Sigmoid colon (tissue), 7 donors: ENCODE data around the gene RPL36AL. TPM values are rescaled to one million over a fixed set of nuclear protein-coding genes. Genes with fewer than 3 reads are reported as not detected.
"Not testable (repeated sequence)": the region's sequence is repeated elsewhere in the genome, so short reads cannot be mapped to it uniquely, and the experiment has no call there.

ENCODE experiments used
- DNase-seq: peaks from one replicate; pipeline ENCODE4 v3.0.0-alpha.2; 2019
- H3K27ac ChIP-seq, 4 donors: fragments of 200-600 bp; sonication (generic); one replicate each; pipeline ENCODE4 v1.5.1; 2016 to 2019; ENCODE audit warnings: mild to moderate bottlenecking in 1 of 4
- H3K27me3 ChIP-seq, 3 donors: fragments of 200-600 bp; sonication (generic); one replicate each; pipeline ENCODE4 v1.5.1; 2019; ENCODE audit warnings: mild to moderate bottlenecking in 1 of 3
- H3K36me3 ChIP-seq, 4 donors: fragments of 200-600 bp; sonication (generic); one replicate each; pipeline ENCODE4 v1.5.1; 2016 to 2019
- H3K4me1 ChIP-seq, 4 donors: fragments of 200-600 bp; sonication (generic); one replicate each; pipeline ENCODE4 v1.5.1; 2017 to 2019
- H3K4me3 ChIP-seq, 4 donors: fragments of 200-600 bp; sonication (generic); one replicate each; pipeline ENCODE4 v1.5.1; 2017 to 2019; ENCODE audit warnings: mild to moderate bottlenecking in 2 of 4, moderate library complexity in 1 of 4
- H3K9me3 ChIP-seq, 4 donors: fragments of 200-600 bp in 3 of 4; sonication (generic) in 3 of 4; one replicate each; pipeline versions ENCODE4 v1.5.1 to v1.6.1; 2013 to 2019
- EP300 ChIP-seq, 4 donors: sonication (generic); formaldehyde crosslinking; IDR thresholded peaks; one replicate each; pipeline ENCODE4 v1.6.1; 2017; ENCODE audit warnings: antibody characterized with exemption in 4 of 4
- POLR2A ChIP-seq, 2 donors: fragments of 450-650 bp; IDR thresholded peaks; one replicate each; pipeline ENCODE4 v1.6.1; 2016; ENCODE audit warnings: antibody characterized with exemption in 2 of 2, mild to moderate bottlenecking in 2 of 2, moderate library complexity in 2 of 2
- POLR2AphosphoS5 ChIP-seq, 4 donors: sonication (generic); formaldehyde crosslinking; IDR thresholded peaks; one replicate each; pipeline ENCODE4 v1.6.1; 2017; ENCODE audit warnings: antibody characterized with exemption in 4 of 4
- WGBS, 2 donors: extraction: QIAGEN DNeasy Blood & Tissue Kit; methylation state at CpG; one replicate each; pipeline ENCODE4 v1.1.7; 2013; 5-methylcytosine and 5-hydroxymethylcytosine counted together
- intact Hi-C: fragments of 100-400 bp; cut with DNase I; formaldehyde crosslinking; loops from one replicate; pipeline ENCODE4 v1.15.1; 2023
- polyA plus RNA-seq, 3 donors: library from polyadenylated mRNA; stranded (reverse); fragments of 200-250 nt; gene quantifications; one replicate each; pipeline ENCODE4 v1.2.3, GENCODE V29; 2013
- total RNA-seq, 4 donors: library from RNA; depleted of rRNA; stranded (reverse); fragments of >200 nt; gene quantifications; one replicate each; pipeline ENCODE4 v1.1.0, GENCODE V29; 2016
- TF ChIP-seq, protein P1 (sequence below), 4 experiments: fragments of 450-650 bp in 3 of 4; fragments of 200-600 bp in 1 of 4; IDR thresholded peaks; one replicate each; pipeline ENCODE4 v1.5.1; 2016 to 2019; ENCODE audit warnings: antibody characterized with exemption in 4 of 4, mild to moderate bottlenecking in 3 of 4, moderate library complexity in 2 of 4
- donor health status: healthy with polysubstance abuse.
- donor health status: Bipolar disorder and iron deficiency.
- donor health status: healthy.

Gene RPL36AL
- total and polyA plus RNA-seq, 7 donors = 183 to 799 (median 446) TPM

DNA sequence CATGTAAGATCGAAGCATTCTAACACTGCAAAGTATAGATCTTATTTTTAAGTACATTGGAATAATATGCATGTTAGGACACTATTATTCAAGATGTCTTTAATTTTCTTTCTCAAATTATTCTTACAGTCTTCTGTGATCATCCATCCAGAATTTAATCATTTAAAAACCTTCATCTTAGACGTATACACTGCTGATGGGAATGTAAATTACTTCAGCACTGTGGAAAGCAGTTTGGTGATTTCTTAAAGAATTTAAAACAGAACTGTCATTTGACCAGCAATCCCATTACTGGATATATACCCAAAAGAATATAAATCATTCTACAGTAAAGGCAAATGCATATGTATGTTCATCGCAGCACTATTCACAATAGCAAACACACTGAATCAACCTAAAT lies 31.0 kb downstream of the RPL36AL start:
- no peak overlapping the region for H3K4me3 ChIP-seq
- TF ChIP-seq POLR2A (IDR thresholded peaks at IDR 0.05) (no peak), POLR2AphosphoS5 (IDR thresholded peaks at IDR 0.05) (no peak), EP300 (IDR thresholded peaks at IDR 0.05) (no peak)
- TF ChIP-seq, protein P1, sequence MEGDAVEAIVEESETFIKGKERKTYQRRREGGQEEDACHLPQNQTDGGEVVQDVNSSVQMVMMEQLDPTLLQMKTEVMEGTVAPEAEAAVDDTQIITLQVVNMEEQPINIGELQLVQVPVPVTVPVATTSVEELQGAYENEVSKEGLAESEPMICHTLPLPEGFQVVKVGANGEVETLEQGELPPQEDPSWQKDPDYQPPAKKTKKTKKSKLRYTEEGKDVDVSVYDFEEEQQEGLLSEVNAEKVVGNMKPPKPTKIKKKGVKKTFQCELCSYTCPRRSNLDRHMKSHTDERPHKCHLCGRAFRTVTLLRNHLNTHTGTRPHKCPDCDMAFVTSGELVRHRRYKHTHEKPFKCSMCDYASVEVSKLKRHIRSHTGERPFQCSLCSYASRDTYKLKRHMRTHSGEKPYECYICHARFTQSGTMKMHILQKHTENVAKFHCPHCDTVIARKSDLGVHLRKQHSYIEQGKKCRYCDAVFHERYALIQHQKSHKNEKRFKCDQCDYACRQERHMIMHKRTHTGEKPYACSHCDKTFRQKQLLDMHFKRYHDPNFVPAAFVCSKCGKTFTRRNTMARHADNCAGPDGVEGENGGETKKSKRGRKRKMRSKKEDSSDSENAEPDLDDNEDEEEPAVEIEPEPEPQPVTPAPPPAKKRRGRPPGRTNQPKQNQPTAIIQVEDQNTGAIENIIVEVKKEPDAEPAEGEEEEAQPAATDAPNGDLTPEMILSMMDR (IDR thresholded peaks at IDR 0.05) = no peak
- H3K36me3 ChIP-seq = peaks cover 0 to under 1% (median under 1%) of the 10 kb centered on the region in 4 donors
- peaks cover 0 to 12% (median 11%) of the 10 kb centered on the region in 4 donors for H3K4me1 ChIP-seq
- no peak overlapping the region for H3K27ac ChIP-seq
- intact Hi-C loops = loop anchor here (5.0 kb wide), 1 partner anchor 33 kb away; the partner anchor contains the start of genes MGAT2 and RPL36AL
- H3K9me3 ChIP-seq = no peaks in the 10 kb centered on the region
- DNase-seq = no peak
- WGBS, 2 donors = 91% methylated on average over 3 of the region's 3 CpGs
- H3K27me3 ChIP-seq = no peaks in the 10 kb centered on the region

DNA sequence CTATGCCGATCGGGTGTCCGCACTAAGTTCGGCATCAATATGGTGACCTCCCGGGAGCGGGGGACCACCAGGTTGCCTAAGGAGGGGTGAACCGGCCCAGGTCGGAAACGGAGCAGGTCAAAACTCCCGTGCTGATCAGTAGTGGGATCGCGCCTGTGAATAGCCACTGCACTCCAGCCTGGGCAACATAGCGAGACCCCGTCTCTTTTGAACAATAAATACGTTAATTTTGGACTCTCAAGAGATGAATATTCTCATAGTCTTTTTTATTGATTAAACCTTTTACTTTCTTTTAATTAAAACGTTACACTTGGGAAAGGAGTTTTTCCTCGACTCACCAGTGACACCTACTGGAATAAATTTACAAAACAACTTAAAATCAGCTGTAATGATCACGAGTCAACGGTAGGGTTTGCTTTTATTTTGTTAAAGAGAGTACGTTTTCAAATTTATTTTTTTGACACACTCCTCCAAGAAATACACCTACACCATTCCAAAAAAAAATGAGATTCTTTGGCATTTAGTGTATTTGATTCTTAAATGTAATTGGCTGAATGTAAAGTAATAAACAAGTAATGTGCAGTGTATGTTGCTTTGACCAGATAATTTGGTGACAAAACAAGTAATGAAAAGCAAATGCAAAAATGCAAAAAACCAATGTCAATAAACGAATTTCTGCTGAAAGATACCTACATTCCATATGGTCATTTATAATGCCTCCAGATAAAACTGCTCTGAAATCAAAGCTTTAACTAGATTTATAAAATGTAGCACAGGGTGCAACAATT lies 33.6 kb downstream of the RPL36AL start:
- H3K9me3 ChIP-seq = no peaks in the 10 kb centered on the region
- intact Hi-C loops = loop anchor here (1.0 to 5.0 kb wide), 2 partner anchors 11 to 35 kb away; partner anchors contain the start of genes LRR1, MGAT2 and RPL36AL
- peak overlapping the region; percentile 68 to 77 (median 72) for H3K4me3 ChIP-seq
- peak overlapping the region; percentile 83 to 97 (median 90) for H3K27ac ChIP-seq
- H3K4me1 ChIP-seq = peaks cover 0 to 29% (median 23%) of the 10 kb centered on the region in 4 donors
- H3K36me3 ChIP-seq = peaks cover 0 to 26% (median 9%) of the 10 kb centered on the region in 4 donors
- DNase-seq = no peak
- 1 to 3% methylated on average over 12 of the region's 21 CpGs for WGBS, 2 donors
- TF ChIP-seq, protein P1 (IDR thresholded peaks at IDR 0.05) = peak; percentile 79 to 90 (median 83)
- TF ChIP-seq POLR2A (IDR thresholded peaks at IDR 0.05) = no peak
- TF ChIP-seq EP300 (IDR thresholded peaks at IDR 0.05) = no peak
- H3K27me3 ChIP-seq = no peaks in the 10 kb centered on the region

DNA sequence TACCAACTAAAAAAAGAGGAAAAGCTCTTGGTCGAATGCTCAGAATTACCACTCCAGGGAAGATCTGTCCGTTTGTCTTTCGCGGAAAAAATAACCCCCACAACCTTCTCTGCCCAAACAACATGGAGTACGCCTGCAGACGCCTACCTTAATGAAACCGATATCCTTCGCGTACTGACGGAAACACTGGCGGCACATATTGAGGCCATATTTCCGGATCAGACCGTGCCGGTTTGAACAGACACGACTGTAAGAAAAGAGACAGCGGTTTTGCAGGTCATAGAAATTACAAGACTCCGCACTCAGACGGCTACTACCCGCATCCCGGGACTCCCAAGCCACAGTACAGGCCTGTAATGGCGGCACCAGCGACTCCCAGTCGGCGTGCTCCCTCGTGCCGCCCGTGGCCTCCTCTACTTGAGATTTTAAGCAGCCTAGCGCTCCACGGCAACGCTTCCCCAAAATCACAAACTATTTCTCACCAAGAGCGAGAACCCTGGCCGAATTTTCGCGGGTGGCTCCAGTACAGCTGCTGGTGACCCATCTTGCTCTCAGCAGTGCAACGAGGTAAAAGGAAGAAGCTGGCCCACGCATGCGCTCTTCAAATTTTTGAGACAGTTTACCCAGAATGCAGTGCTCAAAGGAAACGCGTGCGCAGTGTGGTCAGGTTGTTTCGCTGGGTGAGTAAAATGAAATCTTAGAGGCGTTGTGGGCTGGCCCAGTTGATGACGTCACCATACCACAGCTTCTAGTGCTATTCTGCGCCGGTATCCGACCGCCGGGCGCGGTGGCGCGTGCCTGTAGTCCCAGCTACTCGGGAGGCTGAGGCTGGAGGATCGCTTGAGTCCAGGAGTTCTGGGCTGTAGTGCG lies 34.4 kb downstream of the RPL36AL start, which contains the start of gene RPS29:
TSS of gene RPS29 (minus strand) at position 578 of the 870 bp plus-strand sequence. CDS start at position 544, 34 bp downstream.
- 0 to 1% methylated on average over 54 of the region's 55 CpGs for WGBS, 2 donors
- intact Hi-C loops = loop anchor here (1.0 to 5.0 kb wide), 2 partner anchors 12 to 36 kb away; partner anchors contain the start of genes LRR1, MGAT2 and RPL36AL
- no peaks in the 10 kb centered on the region for H3K9me3 ChIP-seq

DNA sequence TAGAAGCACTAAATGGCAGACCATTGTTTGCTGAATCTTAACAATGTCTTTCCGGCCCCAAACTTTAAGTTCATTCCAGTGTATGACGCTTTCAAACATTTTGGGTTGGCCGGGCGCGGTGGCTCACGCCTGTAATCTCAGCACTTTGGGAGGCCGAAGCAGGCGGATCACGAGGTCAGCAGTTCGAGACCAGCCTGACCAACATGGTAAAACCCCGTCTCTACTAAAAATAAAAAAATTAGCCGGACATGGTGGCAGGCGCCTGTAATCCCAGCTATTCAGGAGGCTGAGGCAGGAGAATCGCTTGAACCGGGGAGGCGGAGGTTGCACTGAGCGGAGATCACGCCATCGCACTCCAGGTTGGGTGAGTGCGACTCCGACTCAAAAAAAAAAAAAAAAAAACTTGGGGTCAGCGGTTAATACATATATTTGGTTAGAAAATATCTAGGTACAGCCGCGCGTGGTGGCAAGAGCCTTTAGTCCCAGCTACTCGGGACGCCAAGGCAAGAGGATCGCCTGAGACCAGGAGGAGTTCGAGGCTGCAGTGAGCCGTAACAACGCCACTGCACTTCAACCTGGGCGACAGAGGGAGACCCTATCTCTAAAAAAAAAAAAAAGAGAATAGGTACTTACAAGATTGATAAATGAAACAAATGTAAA lies 35.3 kb downstream of the RPL36AL start:
- H3K27me3 ChIP-seq, H3K9me3 ChIP-seq, DNase-seq: not testable (repeated sequence)
- intact Hi-C loops = loop anchor here (5.0 kb wide), 1 partner anchor 37 kb away; the partner anchor contains the start of genes MGAT2 and RPL36AL
- peaks cover 0 to 26% (median 9%) of the 10 kb centered on the region in 4 donors for H3K36me3 ChIP-seq
- H3K27ac ChIP-seq = peak overlapping the region; percentile 83 to 97 (median 90)
- H3K4me1 ChIP-seq = peaks cover 0 to 30% (median 23%) of the 10 kb centered on the region in 4 donors
- H3K4me3 ChIP-seq = peak overlapping the region; percentile 68 to 77 (median 72)
- WGBS, 2 donors = 5 to 14% methylated on average over 32 of the region's 32 CpGs

More for the DNA sequence above, 34.4 kb downstream of the RPL36AL start, which contains the start of gene RPS29:
- H3K4me3 ChIP-seq = peak within 1 kb of the TSS; percentile 68 to 77 (median 72)
- peaks cover 0 to 26% (median 9%) of the 10 kb centered on the region in 4 donors for H3K36me3 ChIP-seq
- H3K27me3 ChIP-seq = no peaks in the 10 kb centered on the region
- DNase-seq = peak; percentile 99
- TF ChIP-seq EP300 (IDR thresholded peaks at IDR 0.05) (peak in 1 of 4 donors; percentile 60), POLR2A (IDR thresholded peaks at IDR 0.05) (peak; percentile 92 to 94), POLR2AphosphoS5 (IDR thresholded peaks at IDR 0.05) (peak; percentile 91 to 99 (median 98))
- TF ChIP-seq, protein P1 (IDR thresholded peaks at IDR 0.05) = no peak
- H3K4me1 ChIP-seq = peaks cover 0 to 29% (median 23%) of the 10 kb centered on the region in 4 donors
- H3K27ac ChIP-seq = peak within 1 kb of the TSS; percentile 83 to 97 (median 90)
